GM18499 (cell line): ENCODE measurements around the gene USP12.

Experiments used
- ATAC-seq: cut with Tn5 transposase; IDR thresholded peaks from one replicate; pipeline ENCODE4 v1.9.1; 2021; ENCODE audit warnings: moderate number of reproducible peaks; ENCODE audit not compliant: insufficient read depth, unreplicated experiment

USP12 gene

DNA sequence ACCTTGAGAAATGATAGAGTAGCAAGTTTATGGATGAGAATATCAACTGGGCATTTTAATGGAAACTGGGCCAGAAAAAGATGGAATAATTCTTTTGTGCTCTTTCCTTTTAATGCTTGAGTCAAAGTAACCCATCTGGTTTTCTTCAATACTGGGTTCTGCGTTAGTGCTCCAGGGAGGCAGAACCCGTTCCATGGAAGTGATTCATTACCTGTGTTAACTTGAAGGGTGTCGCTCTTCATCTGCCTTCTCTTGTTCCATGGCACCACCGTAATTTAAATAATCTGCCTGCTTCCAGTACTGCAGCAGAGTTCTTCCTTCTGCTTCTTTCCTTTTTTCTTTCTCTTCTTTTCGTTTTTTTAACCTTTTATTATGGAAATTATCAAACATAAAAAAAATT lies 14.7 kb upstream of the USP12 start:
- ATAC-seq: no peak

DNA sequence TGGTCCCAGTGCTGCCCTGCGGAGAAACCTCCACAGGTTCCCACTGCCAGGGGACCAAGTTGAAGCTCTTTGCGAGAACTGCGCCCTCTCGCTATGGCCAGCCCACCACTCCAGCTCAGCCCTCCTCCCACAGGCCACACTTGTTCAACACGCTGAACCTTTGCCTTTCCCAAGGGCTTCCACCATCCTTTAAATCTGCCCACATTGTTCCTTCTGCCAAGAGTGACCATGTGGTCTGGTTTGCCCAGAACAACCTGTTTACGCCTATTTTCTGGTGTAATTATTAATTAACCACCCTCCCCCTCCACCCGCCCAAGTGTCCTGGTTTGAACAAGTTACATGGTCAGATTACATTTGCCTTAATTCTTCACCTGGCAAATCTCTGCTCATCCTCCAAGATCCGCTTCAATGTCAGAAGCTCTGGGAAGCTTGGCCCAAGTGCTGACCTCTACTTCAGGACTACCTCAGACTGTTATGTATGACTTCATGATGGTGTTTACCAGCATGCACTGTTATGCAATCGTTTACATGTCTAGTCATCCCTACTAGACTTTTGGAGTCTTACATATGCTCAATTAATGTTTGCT lies 12.0 kb upstream of the USP12 start:
- ATAC-seq: no peak

DNA sequence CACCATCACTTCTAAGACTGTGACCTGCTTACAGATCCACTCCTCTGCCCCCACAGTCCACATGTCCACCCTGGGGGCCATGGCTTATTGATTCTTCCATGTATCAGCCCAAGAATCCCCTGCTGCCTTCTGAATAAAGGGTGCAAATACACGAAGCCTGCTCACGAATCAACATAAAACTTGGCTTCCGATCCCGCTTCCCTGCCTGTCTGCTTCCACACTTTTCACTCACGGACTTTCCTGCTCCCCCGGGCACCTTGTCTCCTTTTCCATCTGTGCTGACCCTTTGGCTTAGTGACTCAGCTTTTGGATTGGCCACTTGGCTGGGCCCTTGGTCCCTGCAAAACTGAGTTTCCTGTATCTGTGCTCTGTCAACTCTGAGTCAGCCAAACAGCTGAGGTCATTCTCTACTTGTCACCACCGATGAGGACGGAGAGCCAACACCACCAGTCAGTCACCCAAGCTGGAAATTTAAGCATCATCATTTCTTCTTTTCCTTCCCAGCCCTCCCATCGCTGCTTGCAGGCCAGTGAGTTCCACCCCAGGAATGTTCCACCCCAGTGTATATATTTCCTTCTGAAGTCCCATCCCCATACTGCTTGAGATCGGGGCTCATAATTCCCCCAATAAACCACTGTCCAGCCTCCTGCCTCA lies 11.4 kb upstream of the USP12 start:
- ATAC-seq: no peak

DNA sequence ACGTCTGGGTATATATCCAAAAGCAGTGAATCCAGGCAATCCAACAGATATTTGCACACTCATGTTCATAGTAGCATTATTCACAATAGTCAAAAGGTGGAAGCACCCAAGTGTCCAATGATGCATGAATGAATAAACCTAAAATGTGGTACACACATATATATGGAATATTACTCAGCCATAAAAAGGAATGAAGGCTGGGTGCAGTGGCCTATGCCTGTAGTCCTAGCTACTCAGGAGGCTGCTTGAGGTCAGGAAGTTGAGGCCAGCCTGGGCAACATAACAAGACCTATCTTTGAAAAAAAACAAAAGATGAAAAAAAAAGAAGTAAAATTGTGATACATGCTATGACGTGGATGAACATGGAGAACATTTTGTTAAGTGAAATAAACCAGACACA lies 10.4 kb upstream of the USP12 start:
- no peak for ATAC-seq

DNA sequence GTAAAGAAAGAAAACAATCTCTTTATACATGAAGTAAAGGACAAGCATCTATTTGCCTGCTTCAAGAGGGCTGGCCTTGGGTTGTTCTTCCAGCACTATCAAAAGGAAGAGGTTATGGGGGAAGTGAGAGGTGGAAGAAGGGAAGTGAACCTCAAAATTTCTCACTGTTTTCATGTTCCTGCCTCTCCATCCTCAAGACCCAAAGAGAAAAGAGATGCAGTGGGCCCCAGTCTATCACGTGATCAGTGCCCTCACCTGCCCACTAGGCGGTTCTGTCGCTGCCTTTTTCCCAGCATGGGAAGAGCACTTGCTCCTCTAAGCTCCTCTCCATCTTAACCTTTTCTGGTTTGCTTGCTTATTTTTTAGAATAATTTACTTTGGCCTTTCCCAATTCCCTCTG lies 6.2 kb upstream of the USP12 start:
- ATAC-seq: no peak

DNA sequence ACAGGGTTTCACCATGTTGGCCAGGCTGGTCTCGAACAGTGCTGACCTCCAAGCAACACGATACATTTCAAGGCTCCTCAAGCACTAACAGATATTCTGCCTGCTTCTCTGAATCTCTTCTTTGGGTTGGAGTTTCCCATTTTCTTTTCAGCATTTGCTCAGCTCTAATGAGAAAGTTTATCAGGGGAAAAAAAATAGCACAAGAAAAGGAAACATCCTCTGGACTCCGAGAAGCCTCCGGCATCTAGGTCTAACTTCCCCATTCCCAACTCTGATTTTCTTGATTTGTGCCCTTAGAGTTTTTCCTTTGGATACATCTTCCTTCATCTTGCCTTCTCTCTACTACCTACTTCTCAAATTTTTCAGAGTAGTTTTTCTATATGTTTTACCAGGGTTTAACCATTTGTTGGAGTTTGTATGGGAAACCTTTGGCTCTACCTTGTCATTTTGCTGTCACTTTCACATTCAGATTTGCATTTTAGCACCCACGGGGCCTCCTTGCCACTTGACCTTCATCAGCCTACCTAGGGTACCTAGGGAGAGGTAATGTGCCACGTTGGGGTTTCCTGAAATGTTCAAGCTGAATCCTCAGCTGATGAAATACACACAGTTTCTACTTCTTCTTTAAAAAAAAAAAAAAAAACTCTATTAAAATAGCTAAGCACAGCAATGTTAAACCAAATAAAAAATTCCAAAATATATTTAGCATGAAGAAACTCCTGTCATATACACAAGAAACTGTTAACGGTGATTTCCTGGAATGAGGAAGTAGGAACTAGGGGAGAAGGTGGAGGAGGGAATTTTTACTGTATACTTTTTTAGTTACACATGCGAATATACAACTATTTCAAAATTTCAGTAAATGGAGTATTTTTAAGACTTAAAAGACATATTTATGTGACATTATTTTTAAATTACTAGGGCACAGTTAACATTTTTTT lies 5.1 kb upstream of the USP12 start:
- ATAC-seq: no peak

DNA sequence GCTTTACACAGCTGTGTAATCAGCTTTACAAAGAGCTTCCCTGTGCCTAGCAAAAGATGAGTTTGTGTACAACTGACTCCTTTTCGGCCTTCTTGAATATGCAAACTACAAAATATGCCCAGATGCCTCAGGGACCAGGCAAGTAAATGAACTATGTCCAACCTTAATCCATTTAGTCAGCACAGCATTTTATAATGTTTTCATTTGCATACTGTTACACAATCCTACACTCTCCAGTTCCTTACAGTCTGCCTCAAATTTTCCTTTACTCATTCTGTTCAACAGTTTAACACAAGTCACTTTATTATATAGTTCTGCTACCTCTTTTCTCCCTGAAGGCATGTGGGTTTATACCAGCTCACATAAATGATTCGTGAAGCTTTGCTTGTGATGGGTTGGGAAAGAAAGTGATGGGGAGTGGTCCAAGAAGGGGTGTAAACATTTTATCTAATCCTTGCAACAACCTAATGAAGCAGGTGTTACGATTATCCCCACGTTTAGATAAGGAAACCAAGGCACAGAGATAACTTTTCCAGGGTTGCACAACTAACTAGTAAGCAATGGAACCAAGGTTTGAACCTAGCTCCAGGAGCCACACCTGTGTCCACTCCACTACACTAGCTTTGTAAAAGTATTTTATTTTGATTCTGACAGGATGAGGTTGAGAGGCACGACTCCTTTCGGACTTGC lies 3.3 kb upstream of the USP12 start:
- ATAC-seq: no peak

DNA sequence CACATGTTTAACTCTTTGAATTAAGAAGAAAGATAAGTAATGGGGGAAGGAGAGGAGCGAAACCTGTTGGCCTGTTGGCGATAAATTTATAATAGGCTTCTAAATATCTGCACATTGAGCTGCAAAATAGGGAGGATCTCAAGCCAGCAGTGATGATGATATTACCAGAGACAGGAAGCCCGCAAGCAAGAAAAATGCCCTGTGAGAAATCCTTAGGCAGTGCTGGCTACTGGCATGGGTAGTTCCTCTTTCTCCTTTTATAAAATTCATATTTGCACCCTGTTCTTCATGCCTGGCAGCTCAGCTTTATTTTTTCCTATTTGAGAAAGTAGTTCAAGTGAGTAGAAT lies 858 bp upstream of the USP12 start:
- no peak for ATAC-seq

DNA sequence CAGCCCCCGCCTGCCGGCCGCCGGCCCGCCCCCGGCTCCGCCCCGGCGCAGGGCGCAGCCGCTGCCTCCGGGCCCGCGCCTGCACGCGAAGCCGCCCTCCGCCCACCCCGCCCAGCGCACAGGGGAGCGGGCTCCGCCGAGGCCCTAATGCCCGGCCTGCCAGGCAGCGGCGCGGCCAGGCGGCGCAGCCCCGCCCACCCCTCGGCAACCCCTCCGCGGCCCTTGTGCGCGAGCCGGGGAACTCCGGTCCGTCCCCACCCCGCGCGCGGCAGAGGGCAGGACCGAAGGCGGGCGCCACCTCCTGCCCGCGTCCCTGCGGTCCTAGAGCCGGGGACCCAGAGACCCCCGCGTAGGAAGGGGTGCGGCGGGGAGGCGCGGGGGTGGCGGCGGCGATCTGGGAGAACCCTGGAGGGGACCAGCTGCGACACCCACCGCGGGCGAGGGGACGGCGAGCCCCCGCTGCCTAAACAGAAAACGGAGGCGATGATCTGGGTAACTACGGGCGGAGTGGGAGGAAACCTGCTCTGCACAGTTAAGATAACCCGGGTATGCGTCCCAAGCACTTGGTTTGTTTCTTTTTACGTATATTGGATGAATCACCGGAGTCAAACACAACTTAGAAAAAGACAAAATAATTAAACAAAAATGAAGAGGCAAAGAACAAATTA lies 350 bp upstream of the USP12 start:
- peak; percentile 34 for ATAC-seq

DNA sequence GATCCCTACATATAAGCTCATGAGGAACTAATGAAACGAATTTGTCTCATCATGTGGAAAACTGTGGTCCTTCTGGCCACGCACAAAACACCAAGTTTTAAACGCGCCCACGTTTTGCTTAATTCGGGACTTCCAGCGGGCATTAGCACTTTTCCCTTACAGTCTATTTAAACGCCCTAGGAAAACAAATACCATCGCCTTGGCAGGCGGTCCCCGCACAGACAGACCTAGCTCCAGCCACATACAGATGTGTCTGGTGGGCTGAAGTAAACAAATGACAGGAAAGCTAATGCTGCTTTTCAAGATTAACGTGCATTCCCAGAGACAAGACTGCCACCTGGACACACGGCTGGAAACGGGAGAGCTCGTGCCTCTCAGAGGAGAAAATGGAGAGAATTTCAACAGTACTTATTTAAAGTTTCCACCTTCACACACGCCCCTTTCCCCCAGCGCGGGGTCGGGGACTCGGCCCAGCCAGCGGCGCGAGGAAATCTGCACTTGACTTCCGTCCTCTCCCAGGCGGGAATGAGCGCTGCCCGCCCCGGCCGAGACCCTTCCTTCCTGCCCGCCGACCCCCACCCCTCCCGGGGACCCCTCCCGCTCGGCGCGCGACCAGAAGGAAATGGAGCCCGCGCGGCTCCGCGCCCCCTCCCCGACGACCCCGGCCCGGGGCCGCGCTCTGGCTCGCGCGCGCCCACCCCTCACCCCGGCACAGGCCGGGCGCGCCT lies 931 bp downstream of the USP12 start:
- ATAC-seq: no peak

DNA sequence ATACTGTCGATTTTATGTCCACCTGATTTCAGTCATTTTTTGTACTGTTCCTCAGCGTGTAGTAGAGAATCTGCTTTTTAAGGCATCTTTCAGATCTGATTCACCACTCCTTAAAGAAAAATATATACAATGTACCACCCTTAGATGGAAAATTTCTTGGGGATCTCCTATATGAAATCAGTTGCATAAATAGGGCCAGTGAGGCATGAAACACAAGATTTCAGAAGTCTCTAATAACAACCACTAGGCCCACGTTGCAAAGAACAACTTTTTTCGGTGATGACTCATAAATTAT lies 1.4 kb downstream of the USP12 start:
- ATAC-seq: no peak

DNA sequence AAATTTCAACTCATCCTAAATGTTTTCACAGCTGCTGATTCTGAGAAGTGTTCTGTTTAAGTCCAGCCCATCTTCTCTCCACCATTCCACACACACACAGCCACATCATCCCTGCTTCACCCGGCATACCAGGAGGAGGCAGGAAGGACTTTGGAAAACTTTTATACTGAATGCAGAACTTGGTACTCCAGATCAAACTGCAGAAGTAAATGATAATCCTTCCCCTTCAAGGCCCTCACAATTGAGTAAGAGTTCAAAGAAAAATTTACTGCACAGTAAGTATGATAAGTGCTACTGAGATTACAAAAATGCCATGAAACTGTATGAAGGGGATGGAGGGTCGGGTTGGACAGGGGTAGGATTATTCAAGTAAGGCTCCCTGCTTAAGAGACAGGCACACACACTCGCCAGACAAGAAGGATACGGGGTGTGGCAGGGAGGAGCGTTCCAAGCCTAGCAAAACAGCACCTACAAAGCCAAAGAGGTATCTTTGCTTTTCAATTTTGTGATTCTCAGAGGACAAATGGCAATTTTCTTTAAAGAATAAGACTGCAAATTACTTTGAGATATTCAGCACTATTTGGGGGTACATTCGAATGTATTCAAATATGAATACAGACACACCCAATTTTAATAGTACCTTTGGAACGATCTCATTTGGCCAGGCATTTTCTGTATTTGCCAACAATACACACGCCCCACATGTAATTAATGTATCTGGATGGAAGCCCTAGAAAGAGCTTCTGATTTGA lies 2.5 kb downstream of the USP12 start:
- ATAC-seq: no peak

DNA sequence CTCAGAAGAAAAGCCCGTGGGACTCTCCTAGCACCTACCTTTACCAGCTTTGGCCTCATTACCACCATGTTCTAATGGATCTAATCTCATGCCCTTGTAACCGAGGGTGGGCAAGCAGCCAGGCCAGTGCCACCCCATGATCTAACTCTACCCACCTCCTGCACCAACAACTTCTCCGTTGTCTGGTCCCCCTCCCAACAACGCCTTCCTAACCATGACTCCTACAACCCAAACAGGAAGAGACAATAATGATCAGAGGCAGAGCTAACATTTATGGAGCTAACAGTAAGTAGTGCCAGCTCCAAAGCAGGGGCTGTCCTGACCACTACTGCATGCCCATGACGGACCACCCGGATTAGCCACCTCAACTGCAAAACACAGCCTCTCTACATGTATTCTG lies 3.5 kb downstream of the USP12 start:
- no peak for ATAC-seq

DNA sequence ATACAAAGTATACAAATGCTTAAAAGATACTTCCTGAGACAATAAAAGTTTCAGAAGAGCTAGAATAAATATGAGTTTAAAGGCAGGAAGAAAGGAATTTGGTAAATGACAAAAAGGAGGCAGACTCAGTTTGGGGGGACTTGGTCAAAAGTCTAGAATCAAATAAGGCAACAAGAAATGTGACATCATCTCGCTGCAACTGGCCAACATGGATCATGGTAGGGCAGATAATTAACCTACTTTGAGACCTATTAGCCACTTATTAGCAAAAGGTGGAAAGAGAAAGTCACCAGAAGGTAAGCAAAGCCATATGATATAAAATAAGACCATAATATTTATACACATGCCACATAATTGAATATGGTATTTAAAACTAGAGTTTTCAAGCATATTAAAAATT lies 5.3 kb downstream of the USP12 start:
- no peak for ATAC-seq

DNA sequence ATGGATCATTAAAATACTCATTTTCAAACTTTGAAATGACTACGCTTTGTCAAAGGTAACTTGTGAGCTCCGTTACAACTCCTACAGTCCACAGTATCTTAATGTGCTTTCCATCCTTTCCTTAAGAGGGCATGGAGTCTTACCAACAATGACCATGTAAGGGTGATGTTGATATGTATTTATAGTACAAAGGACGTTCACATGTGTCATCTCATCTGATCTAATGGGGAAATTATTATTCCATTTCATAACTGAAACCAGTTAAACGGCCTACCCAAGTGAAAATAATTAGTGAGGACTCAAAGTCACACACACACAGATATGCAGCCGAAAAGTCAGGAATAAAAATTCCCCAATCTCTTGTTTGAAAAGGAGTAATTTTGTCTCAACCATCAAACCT lies 9.6 kb downstream of the USP12 start:
- no peak for ATAC-seq

DNA sequence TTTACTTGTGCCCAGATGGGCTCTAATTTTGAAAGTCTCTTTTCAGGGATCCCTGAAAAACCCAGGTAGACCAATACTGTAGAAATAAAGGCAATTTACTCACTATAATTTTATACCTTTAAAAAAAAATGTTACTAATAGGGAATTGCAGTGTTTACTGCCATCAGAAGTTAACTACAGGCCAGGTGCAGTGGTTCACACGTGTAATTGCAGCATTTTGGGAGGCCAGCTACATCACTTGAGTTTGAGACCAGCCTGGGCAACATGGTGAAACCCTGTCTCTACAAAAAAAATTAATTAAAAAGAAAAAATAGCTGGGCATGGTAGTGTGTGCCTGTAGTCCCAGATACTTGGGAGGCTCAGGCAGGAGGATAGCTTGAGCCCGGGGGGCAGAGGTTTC lies 10.2 kb downstream of the USP12 start:
- no peak for ATAC-seq

DNA sequence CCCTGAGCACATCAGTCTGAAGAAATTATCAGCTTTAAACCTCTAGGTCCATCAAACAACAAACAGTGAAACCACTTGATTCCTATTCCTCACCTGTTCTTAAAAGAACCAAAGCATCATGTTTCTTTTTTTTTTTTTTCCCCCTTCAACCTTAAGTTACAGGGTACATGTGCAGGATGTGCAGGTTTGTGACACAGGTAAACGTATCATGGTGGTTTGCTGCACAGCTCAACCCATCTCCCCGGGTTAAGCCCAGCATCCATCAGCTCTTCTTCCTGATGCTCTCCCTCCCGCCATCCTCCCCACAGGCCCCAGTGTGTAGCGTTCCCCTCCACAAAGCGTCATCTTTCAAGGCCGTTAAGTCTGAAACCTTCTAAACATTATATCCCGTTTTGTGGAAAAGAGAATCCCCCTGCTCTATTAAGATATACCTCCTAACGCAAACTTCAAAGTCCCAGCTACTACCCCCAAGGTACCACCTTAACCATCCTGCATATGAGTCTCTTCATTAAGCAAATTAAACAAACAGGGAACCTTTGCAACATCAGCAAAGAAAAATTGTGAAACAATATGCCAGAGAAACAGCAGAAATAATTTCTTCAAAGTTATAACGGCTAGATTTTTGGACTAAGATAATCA lies 10.8 kb downstream of the USP12 start:
- ATAC-seq: no peak

DNA sequence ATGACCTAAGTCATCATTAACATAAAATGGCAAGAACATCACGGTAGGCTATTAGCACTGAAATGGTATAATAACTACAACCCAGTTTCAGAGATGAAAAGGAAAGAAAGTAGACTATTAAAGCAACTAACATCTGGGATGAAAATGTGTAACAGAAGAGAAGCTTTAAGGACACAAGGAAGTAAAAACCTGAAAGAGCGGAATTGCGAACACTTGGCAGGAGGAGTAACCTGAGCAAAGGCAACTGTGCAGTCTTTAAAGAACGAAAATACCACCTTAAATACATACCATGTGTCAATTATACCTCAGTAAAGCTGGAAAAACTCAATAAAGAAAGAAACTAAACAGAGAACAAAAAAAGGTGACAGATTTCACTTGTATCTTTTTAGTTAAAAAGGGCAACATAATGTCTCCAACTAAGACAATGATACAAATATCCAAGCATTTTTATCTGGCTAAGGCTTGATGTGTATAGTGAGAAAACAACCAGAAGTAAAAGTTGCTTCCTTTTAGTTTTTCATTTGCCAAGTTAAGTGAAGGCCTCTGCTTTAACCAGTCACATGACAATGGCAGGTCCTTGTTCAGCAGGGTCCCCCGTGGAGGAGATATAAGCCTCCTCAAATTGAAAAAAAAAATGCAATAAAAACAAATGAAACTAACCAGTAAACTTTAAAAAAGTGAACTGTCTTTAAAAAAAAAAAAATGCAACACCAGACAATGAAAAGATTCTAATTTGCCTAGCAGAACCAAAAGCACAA lies 11.6 kb downstream of the USP12 start:
- ATAC-seq: no peak
